HEK293 (cell line): Measurements from ENCODE around the gene OTP.
A peak's percentile ranks its signal among the peaks of the same experiment; 100 is the strongest.

Experiments used
- CTCF ChIA-PET: fragments of 350-600 bp; formaldehyde crosslinking; extraction: SDS; loops from one replicate; lab custom pipeline; 2021; ENCODE audit warnings: antibody characterized with exemption; lab: Yijun Ruan, JAX
- POLR2A ChIA-PET: fragments of 300-600 bp; formaldehyde crosslinking; extraction: SDS; loops from one replicate; lab custom pipeline; 2020; ENCODE audit warnings: antibody characterized with exemption, inconsistent platforms; lab: Yijun Ruan, JAX
- H3K27ac ChIP-seq: fragments of 200-500 bp; sonication (Bioruptor generic); 2 replicates; pipeline ENCODE4 v1.5.1; 2014; ENCODE audit warnings: low read depth, low read length, control low read depth, inconsistent platforms; ENCODE audit errors: extremely low read depth
- H3K36me3 ChIP-seq, 2 experiments: fragments of 200-500 bp in 1 of 2; sonication (Bioruptor generic) in 1 of 2; 1 replicate in 1 of 2; 2 replicates in 1 of 2; pipeline ENCODE4 v1.5.1; 2014 to 2017; ENCODE audit warnings: inconsistent platforms in 2 of 2, low read length in 2 of 2; ENCODE audit not compliant: control insufficient read depth in 2 of 2, insufficient read depth in 1 of 2
- H3K4me1 ChIP-seq: fragments of 200-500 bp; sonication (Bioruptor generic); 2 replicates; pipeline ENCODE4 v1.5.1; 2014; ENCODE audit warnings: mild to moderate bottlenecking, low read length, inconsistent platforms; ENCODE audit not compliant: control insufficient read depth, insufficient read depth
- H3K4me3 ChIP-seq: 2 replicates; pipeline ENCODE4 v1.5.1; 2011; ENCODE audit warnings: low read depth, mild to moderate bottlenecking, control low read depth, low read length, moderate library complexity
- H3K9me3 ChIP-seq: fragments of 200-500 bp; sonication (Bioruptor generic); 2 replicates; pipeline ENCODE4 v1.5.1; 2014; ENCODE audit warnings: low read depth, low read length, inconsistent platforms; ENCODE audit not compliant: control insufficient read depth, insufficient read depth
- GLI2 ChIP-seq: fragments of 450-650 bp; formaldehyde crosslinking; IDR thresholded peaks from 2 replicates; pipeline ENCODE4; 2017; ENCODE audit warnings: missing biosample characterization, missing genetic modification characterization, low read depth, borderline replicate concordance
- GLIS1 ChIP-seq: fragments of 450-650 bp; formaldehyde crosslinking; IDR thresholded peaks from 2 replicates; pipeline ENCODE4 v1.5.1; 2016; ENCODE audit warnings: missing biosample characterization, missing genetic modification characterization
- YY2 ChIP-seq: fragments of 450-650 bp; formaldehyde crosslinking; IDR thresholded peaks from 2 replicates; pipeline ENCODE4 v1.5.1; 2016; ENCODE audit warnings: missing biosample characterization, missing genetic modification characterization
- ZBTB48 ChIP-seq: fragments of 450-650 bp; formaldehyde crosslinking; IDR thresholded peaks from 2 replicates; pipeline ENCODE4 v1.5.1; 2016; ENCODE audit warnings: missing biosample characterization, missing genetic modification characterization
- ZEB2 ChIP-seq: fragments of 450-650 bp; formaldehyde crosslinking; IDR thresholded peaks from 2 replicates; pipeline ENCODE4 v1.5.1; 2016; ENCODE audit warnings: missing biosample characterization, missing genetic modification characterization
- ZNF146 ChIP-seq: fragments of 450-650 bp; formaldehyde crosslinking; IDR thresholded peaks from 2 replicates; pipeline ENCODE4 v1.5.1; 2016; ENCODE audit warnings: missing biosample characterization, missing genetic modification characterization
- ZNF202 ChIP-seq: fragments of 450-650 bp; formaldehyde crosslinking; IDR thresholded peaks from 2 replicates; pipeline ENCODE4 v1.5.1; 2016; ENCODE audit warnings: missing biosample characterization, missing genetic modification characterization, borderline replicate concordance
- ZNF274 ChIP-seq, 2 experiments: fragments of 200-500 bp in 1 of 2; fragments of 450-650 bp in 1 of 2; sonication (Bioruptor generic) in 1 of 2; formaldehyde crosslinking in 1 of 2; IDR thresholded peaks; 2 replicates each; pipeline versions ENCODE4 v1.5.1 to v1.6.1; 2014 to 2016; ENCODE audit warnings: borderline replicate concordance in 1 of 2, inconsistent platforms in 1 of 2, low read length in 1 of 2, missing biosample characterization in 1 of 2, missing genetic modification characterization in 1 of 2
- ZNF324 ChIP-seq: fragments of 450-650 bp; formaldehyde crosslinking; IDR thresholded peaks from 2 replicates; pipeline ENCODE4 v1.5.1; 2016; ENCODE audit warnings: missing biosample characterization, missing genetic modification characterization
- ZNF398 ChIP-seq: fragments of 450-650 bp; formaldehyde crosslinking; IDR thresholded peaks from 2 replicates; pipeline ENCODE4 v1.5.1; 2017; ENCODE audit warnings: missing biosample characterization, missing genetic modification characterization
- ZNF404 ChIP-seq: fragments of 450-650 bp; formaldehyde crosslinking; IDR thresholded peaks from 2 replicates; pipeline ENCODE4 v1.5.1; 2017; ENCODE audit warnings: missing biosample characterization, missing genetic modification characterization
- ZNF423 ChIP-seq: fragments of 450-650 bp; formaldehyde crosslinking; IDR thresholded peaks from 2 replicates; pipeline ENCODE4 v1.5.1; 2016; ENCODE audit warnings: missing biosample characterization, missing genetic modification characterization
- ZNF488 ChIP-seq: fragments of 450-650 bp; formaldehyde crosslinking; IDR thresholded peaks from 2 replicates; pipeline ENCODE4 v1.5.1; 2016; ENCODE audit warnings: missing biosample characterization, missing genetic modification characterization
- ZNF518A ChIP-seq: fragments of 450-650 bp; formaldehyde crosslinking; conservative IDR thresholded peaks from 2 replicates; pipeline ENCODE4 v1.5.1; 2016; ENCODE audit warnings: low read depth, missing biosample characterization, missing genetic modification characterization
- ZNF571 ChIP-seq: fragments of 450-650 bp; formaldehyde crosslinking; IDR thresholded peaks from 2 replicates; pipeline ENCODE4 v1.5.0; 2017; ENCODE audit warnings: missing biosample characterization, missing genetic modification characterization
- ZNF624 ChIP-seq: fragments of 450-650 bp; formaldehyde crosslinking; IDR thresholded peaks from 2 replicates; pipeline ENCODE4 v1.5.1; 2017; ENCODE audit warnings: missing biosample characterization, missing genetic modification characterization
- TF ChIP-seq, protein P1 (sequence below): fragments of 450-650 bp; formaldehyde crosslinking; IDR thresholded peaks from 2 replicates; pipeline ENCODE4 v1.5.1; 2016; ENCODE audit warnings: missing biosample characterization, missing genetic modification characterization
- TF ChIP-seq, protein P2 (sequence below): fragments of 450-650 bp; formaldehyde crosslinking; IDR thresholded peaks from 2 replicates; pipeline ENCODE4 v1.5.0; 2017; ENCODE audit warnings: missing biosample characterization, missing genetic modification characterization, borderline replicate concordance

Gene OTP

DNA sequence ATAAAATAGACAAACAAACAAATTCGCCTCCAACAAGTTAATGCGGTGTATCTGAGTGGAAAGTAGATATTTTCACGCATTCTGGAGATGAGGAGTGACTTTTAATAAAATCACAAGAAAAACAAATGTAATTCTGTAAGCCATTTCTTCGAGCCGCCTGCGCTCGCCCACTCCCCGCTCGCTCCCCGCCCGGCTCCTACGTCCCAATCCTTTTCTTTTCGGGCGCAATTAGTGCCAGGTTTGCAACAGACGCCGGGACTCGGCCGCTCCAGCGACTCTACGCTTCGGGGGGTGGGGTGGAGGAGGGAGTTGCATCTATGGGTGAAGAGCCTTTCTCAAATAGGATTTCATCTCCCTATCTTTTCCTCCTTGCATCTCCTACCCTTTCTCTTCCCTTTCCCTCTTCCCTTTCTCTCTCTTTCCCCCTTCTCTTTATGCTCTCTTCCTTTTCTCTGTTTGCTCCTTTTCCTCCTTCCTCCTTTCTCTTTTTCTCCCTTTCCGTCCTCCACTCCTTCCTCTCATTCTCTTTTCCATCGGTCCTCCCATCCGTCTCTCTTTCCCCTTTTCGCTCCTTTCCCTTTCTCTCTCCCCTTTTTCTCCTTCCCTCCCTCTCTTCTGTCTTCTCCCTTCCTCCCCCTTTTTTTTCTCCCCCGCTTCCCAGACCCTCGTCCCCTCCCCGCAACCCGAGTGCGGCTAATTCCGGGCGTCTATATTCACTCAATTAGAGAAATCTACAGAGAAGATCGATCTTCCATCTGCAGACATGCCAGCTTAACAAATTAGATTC lies 6.1 kb upstream of the OTP start (continued):
- TF ChIP-seq, protein P1, sequence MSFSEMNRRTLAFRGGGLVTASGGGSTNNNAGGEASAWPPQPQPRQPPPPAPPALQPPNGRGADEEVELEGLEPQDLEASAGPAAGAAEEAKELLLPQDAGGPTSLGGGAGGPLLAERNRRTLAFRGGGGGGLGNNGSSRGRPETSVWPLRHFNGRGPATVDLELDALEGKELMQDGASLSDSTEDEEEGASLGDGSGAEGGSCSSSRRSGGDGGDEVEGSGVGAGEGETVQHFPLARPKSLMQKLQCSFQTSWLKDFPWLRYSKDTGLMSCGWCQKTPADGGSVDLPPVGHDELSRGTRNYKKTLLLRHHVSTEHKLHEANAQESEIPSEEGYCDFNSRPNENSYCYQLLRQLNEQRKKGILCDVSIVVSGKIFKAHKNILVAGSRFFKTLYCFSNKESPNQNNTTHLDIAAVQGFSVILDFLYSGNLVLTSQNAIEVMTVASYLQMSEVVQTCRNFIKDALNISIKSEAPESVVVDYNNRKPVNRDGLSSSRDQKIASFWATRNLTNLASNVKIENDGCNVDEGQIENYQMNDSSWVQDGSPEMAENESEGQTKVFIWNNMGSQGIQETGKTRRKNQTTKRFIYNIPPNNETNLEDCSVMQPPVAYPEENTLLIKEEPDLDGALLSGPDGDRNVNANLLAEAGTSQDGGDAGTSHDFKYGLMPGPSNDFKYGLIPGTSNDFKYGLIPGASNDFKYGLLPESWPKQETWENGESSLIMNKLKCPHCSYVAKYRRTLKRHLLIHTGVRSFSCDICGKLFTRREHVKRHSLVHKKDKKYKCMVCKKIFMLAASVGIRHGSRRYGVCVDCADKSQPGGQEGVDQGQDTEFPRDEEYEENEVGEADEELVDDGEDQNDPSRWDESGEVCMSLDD (tag by site-specific recombination) = peak; percentile 81
- TF ChIP-seq ZNF274 (IDR thresholded peaks at IDR 0.05; ENCODE audit: low read length) (no peak), ZNF274 (tag by site-specific recombination; IDR thresholded peaks at IDR 0.05; ENCODE audit: borderline replicate concordance) (no peak), ZNF624 (peak; percentile 88), GLIS1 (tag by site-specific recombination) (peak; percentile 30; the same call in 1 of the 2 replicates), YY2 (tag by site-specific recombination) (no peak), ZBTB48 (peak; percentile 40; the same call in 1 of the 2 replicates), ZNF324 (tag by site-specific recombination) (peak; percentile 74; the same call in 1 of the 2 replicates), ZNF398 (tag by site-specific recombination) (peak; percentile 78), ZNF488 (no peak)

DNA sequence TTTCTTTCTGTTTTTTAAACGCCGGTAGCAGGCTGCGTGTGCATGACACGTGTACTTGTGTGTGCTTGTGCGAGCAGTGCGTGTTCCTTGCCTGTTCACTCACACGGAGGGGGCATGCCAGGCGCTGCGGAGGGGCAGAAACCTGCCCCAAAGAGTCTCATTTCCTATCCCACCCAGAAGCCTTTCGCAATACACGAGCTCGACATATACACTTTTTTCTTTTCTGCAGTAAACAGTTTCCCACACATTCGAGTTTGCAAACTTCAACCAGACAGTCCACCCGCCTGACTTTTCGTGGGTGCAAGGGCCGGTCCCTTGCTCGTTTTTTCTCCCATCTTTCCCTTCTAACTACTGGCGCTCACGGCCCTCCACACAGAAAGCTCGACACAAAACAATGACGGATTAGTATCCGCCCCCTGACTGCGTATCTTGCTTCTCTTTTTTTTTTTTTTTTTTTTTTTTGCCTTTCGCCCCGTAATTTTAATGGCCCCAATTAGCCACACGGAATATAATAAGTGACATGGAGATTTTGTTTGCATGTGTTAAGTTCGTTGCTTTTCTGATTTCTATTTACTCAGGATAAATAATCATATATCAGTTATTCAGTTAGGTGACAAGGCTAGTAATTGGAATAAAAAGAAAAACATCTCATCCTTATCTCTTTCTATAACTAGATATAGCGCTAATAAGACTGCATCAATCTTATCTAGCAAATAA lies 5.3 kb upstream of the OTP start:
- H3K9me3 ChIP-seq = no peaks in the 10 kb centered on the region
- CTCF ChIA-PET = interaction anchor here (0.5 to 0.6 kb wide), 2 partner anchors 77 to 1139 kb away, joined by 3 to 4 read pairs; no protein-coding TSS in a partner anchor
- TF ChIP-seq ZNF404 (tag by site-specific recombination) (no peak), ZNF423 (tag by site-specific recombination) (no peak), ZNF146 (tag by site-specific recombination) (no peak), GLI2 (no peak), ZEB2 (no peak), ZNF202 (tag by site-specific recombination) (no peak), ZNF571 (tag by site-specific recombination) (no peak), ZNF518A (tag by site-specific recombination) (no peak)
- TF ChIP-seq, protein P2, sequence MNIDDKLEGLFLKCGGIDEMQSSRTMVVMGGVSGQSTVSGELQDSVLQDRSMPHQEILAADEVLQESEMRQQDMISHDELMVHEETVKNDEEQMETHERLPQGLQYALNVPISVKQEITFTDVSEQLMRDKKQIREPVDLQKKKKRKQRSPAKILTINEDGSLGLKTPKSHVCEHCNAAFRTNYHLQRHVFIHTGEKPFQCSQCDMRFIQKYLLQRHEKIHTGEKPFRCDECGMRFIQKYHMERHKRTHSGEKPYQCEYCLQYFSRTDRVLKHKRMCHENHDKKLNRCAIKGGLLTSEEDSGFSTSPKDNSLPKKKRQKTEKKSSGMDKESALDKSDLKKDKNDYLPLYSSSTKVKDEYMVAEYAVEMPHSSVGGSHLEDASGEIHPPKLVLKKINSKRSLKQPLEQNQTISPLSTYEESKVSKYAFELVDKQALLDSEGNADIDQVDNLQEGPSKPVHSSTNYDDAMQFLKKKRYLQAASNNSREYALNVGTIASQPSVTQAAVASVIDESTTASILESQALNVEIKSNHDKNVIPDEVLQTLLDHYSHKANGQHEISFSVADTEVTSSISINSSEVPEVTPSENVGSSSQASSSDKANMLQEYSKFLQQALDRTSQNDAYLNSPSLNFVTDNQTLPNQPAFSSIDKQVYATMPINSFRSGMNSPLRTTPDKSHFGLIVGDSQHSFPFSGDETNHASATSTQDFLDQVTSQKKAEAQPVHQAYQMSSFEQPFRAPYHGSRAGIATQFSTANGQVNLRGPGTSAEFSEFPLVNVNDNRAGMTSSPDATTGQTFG (tag by site-specific recombination) = no peak

More for the DNA sequence above, 5.3 kb upstream of the OTP start:
- H3K4me1 ChIP-seq = no peaks in the 10 kb centered on the region; the same call in 1 of the 2 replicates
- POLR2A ChIA-PET = no interaction called here
- H3K27ac ChIP-seq = no peak overlapping the region
- no peaks in the 10 kb centered on the region for H3K36me3 ChIP-seq
- no peak overlapping the region for H3K4me3 ChIP-seq
